Sigmoid colon (tissue), 7 donors: ENCODE results near the gene ENOX2. TPM values are rescaled to one million over a fixed set of nuclear protein-coding genes. Genes with fewer than 3 reads are reported as not detected.

Experiments
- DNase-seq: peaks from one replicate; pipeline ENCODE4 v3.0.0-alpha.2; 2019
- H3K27ac ChIP-seq, 4 donors: fragments of 200-600 bp; sonication (generic); one replicate each; pipeline ENCODE4 v1.5.1; 2016 to 2019; ENCODE audit warnings: mild to moderate bottlenecking in 1 of 4
- H3K27me3 ChIP-seq, 3 donors: fragments of 200-600 bp; sonication (generic); one replicate each; pipeline ENCODE4 v1.5.1; 2019; ENCODE audit warnings: mild to moderate bottlenecking in 1 of 3
- H3K36me3 ChIP-seq, 4 donors: fragments of 200-600 bp; sonication (generic); one replicate each; pipeline ENCODE4 v1.5.1; 2016 to 2019
- H3K4me1 ChIP-seq, 4 donors: fragments of 200-600 bp; sonication (generic); one replicate each; pipeline ENCODE4 v1.5.1; 2017 to 2019
- H3K4me3 ChIP-seq, 4 donors: fragments of 200-600 bp; sonication (generic); one replicate each; pipeline ENCODE4 v1.5.1; 2017 to 2019; ENCODE audit warnings: mild to moderate bottlenecking in 2 of 4, moderate library complexity in 1 of 4
- H3K9me3 ChIP-seq, 4 donors: fragments of 200-600 bp in 3 of 4; sonication (generic) in 3 of 4; one replicate each; pipeline versions ENCODE4 v1.5.1 to v1.6.1; 2013 to 2019
- EP300 ChIP-seq, 4 donors: sonication (generic); formaldehyde crosslinking; IDR thresholded peaks; one replicate each; pipeline ENCODE4 v1.6.1; 2017; ENCODE audit warnings: antibody characterized with exemption in 4 of 4
- POLR2A ChIP-seq, 2 donors: fragments of 450-650 bp; IDR thresholded peaks; one replicate each; pipeline ENCODE4 v1.6.1; 2016; ENCODE audit warnings: antibody characterized with exemption in 2 of 2, mild to moderate bottlenecking in 2 of 2, moderate library complexity in 2 of 2
- POLR2AphosphoS5 ChIP-seq, 4 donors: sonication (generic); formaldehyde crosslinking; IDR thresholded peaks; one replicate each; pipeline ENCODE4 v1.6.1; 2017; ENCODE audit warnings: antibody characterized with exemption in 4 of 4
- WGBS, 2 donors: extraction: QIAGEN DNeasy Blood & Tissue Kit; methylation state at CpG; one replicate each; pipeline ENCODE4 v1.1.7; 2013; 5-methylcytosine and 5-hydroxymethylcytosine counted together
- intact Hi-C: fragments of 100-400 bp; cut with DNase I; formaldehyde crosslinking; loops from one replicate; pipeline ENCODE4 v1.15.1; 2023
- polyA plus RNA-seq, 3 donors: library from polyadenylated mRNA; stranded (reverse); fragments of 200-250 nt; gene quantifications; one replicate each; pipeline ENCODE4 v1.2.3, GENCODE V29; 2013
- total RNA-seq, 4 donors: library from RNA; depleted of rRNA; stranded (reverse); fragments of >200 nt; gene quantifications; one replicate each; pipeline ENCODE4 v1.1.0, GENCODE V29; 2016
- TF ChIP-seq, protein P1 (sequence below), 4 experiments: fragments of 450-650 bp in 3 of 4; fragments of 200-600 bp in 1 of 4; IDR thresholded peaks; one replicate each; pipeline ENCODE4 v1.5.1; 2016 to 2019; ENCODE audit warnings: antibody characterized with exemption in 4 of 4, mild to moderate bottlenecking in 3 of 4, moderate library complexity in 2 of 4
- donor health status: healthy with polysubstance abuse.
- donor health status: Bipolar disorder and iron deficiency.
- donor health status: healthy.

The ENOX2 gene
- total and polyA plus RNA-seq, 7 donors, result 2.4 to 28.9 (median 18.8) TPM

GRCh38 chrX:130704053-130705038 lies 198.7 kb downstream of the ENOX2 start:
- intact Hi-C loops, result no loop called here
- Histone ChIP-seq H3K4me3 (no peak overlapping the region), H3K27ac (no peak overlapping the region), H3K27me3 (no peaks in the 10 kb centered on the region), H3K36me3 (no peaks in the 10 kb centered on the region), H3K9me3 (no peaks in the 10 kb centered on the region), H3K4me1 (peaks cover 0 to 6% (median 0%) of the 10 kb centered on the region in 4 donors)
- 33 to 70% methylated on average over 4 of the region's 4 CpGs for WGBS, 2 donors
- DNase-seq, result no peak
- TF ChIP-seq POLR2AphosphoS5 (IDR thresholded peaks at IDR 0.05) (no peak), EP300 (IDR thresholded peaks at IDR 0.05) (no peak), POLR2A (IDR thresholded peaks at IDR 0.05) (no peak)
- TF ChIP-seq, protein P1, sequence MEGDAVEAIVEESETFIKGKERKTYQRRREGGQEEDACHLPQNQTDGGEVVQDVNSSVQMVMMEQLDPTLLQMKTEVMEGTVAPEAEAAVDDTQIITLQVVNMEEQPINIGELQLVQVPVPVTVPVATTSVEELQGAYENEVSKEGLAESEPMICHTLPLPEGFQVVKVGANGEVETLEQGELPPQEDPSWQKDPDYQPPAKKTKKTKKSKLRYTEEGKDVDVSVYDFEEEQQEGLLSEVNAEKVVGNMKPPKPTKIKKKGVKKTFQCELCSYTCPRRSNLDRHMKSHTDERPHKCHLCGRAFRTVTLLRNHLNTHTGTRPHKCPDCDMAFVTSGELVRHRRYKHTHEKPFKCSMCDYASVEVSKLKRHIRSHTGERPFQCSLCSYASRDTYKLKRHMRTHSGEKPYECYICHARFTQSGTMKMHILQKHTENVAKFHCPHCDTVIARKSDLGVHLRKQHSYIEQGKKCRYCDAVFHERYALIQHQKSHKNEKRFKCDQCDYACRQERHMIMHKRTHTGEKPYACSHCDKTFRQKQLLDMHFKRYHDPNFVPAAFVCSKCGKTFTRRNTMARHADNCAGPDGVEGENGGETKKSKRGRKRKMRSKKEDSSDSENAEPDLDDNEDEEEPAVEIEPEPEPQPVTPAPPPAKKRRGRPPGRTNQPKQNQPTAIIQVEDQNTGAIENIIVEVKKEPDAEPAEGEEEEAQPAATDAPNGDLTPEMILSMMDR (IDR thresholded peaks at IDR 0.05), result no peak

GRCh38 chrX:130702867-130703707 lies 199.9 kb downstream of the ENOX2 start:
- intact Hi-C loops, result no loop called here
- no peaks in the 10 kb centered on the region for H3K36me3 ChIP-seq
- H3K4me3 ChIP-seq, result no peak overlapping the region
- H3K27ac ChIP-seq, result no peak overlapping the region
- H3K4me1 ChIP-seq, result peaks cover 0 to 6% (median 0%) of the 10 kb centered on the region in 4 donors
- WGBS, 2 donors, result 76 to 77% methylated on average over 6 of the region's 6 CpGs
- TF ChIP-seq, protein P1 (IDR thresholded peaks at IDR 0.05), result no peak
- TF ChIP-seq POLR2AphosphoS5 (IDR thresholded peaks at IDR 0.05) (no peak), POLR2A (IDR thresholded peaks at IDR 0.05) (no peak), EP300 (IDR thresholded peaks at IDR 0.05) (no peak)
- H3K27me3 ChIP-seq, result no peaks in the 10 kb centered on the region
- H3K9me3 ChIP-seq, result no peaks in the 10 kb centered on the region
- DNase-seq, result no peak

- Histone ChIP-seq H3K4me1 (peaks cover 0 to 6% (median 0%) of the 10 kb centered on the region in 4 donors), H3K4me3 (no peak overlapping the region), H3K27ac (no peak overlapping the region), H3K9me3 (no peaks in the 10 kb centered on the region), H3K27me3 (no peaks in the 10 kb centered on the region), H3K36me3 (no peaks in the 10 kb centered on the region)
- intact Hi-C loops, result no loop called here
- DNase-seq, result no peak
- TF ChIP-seq, protein P1 (IDR thresholded peaks at IDR 0.05), result no peak
- TF ChIP-seq POLR2AphosphoS5 (IDR thresholded peaks at IDR 0.05) (no peak), EP300 (IDR thresholded peaks at IDR 0.05) (no peak), POLR2A (IDR thresholded peaks at IDR 0.05) (no peak)
Measured at GRCh38 chrX:130700629-130701028, 202.4 kb downstream of the ENOX2 start.

DNA sequence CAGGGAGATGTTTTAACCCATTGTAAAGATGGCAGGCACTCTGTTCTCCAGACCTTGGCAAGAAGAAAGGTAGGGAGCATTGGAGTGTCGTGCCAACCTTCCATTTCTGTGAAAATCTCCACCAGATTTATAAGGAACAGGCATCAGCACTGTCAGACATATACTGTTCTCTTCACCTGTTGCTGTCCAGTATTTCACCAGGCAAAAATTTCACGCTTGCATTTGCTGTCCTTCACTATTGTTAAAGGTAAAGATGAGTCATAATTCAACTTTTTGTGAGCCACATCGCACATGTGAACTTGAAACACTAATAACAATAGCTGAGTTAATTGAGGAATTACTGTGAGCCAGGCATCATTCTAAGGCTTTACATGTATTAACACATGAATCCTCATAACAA lies 203.4 kb downstream of the ENOX2 start:
- H3K27me3 ChIP-seq, result no peaks in the 10 kb centered on the region
- intact Hi-C loops, result no loop called here
- no peak overlapping the region for H3K27ac ChIP-seq
- whole genome bisulfite sequencing, 2 donors, result 89 to 91% methylated on average over 3 of the region's 3 CpGs
- H3K4me1 ChIP-seq, result peaks cover 0 to 4% (median 0%) of the 10 kb centered on the region in 4 donors
- H3K9me3 ChIP-seq, result no peaks in the 10 kb centered on the region
- no peaks in the 10 kb centered on the region for H3K36me3 ChIP-seq
- no peak for DNase-seq
- no peak for TF ChIP-seq EP300 (IDR thresholded peaks at IDR 0.05)
- no peak for TF ChIP-seq POLR2A (IDR thresholded peaks at IDR 0.05)
- TF ChIP-seq POLR2AphosphoS5 (IDR thresholded peaks at IDR 0.05), result no peak
- TF ChIP-seq, protein P1 (IDR thresholded peaks at IDR 0.05), result no peak
- H3K4me3 ChIP-seq, result no peak overlapping the region
